ENCODE data around the gene RTP2.

Gene RTP2

GRCh38 chr3:187673012-187673411, 29.3 kb downstream of the RTP2 start:
- DNase-seq: no peak

- peak in 2 of 51 donors; percentile 0 to 1 for DNase-seq
Measured at GRCh38 chr3:187669675-187670504, 32.5 kb downstream of the RTP2 start, which contains the start of gene SST. TSS of gene SST (minus strand) at chr3:187670394. CDS start at chr3:187670291, 103 bp downstream.

- DNase-seq: no peak
Measured at GRCh38 chr3:187667526-187667925, 34.8 kb downstream of the RTP2 start.

- no peak for DNase-seq
Measured at GRCh38 chr3:187665764-187666402, 36.5 kb downstream of the RTP2 start.

- DNase-seq: no peak
Measured at GRCh38 chr3:187665010-187665409, 37.3 kb downstream of the RTP2 start.

- no peak for DNase-seq
Measured at GRCh38 chr3:187662848-187663409, 39.4 kb downstream of the RTP2 start.

- DNase-seq: no peak
Measured at GRCh38 chr3:187661267-187661666, 41.1 kb downstream of the RTP2 start.

GRCh38 chr3:187651282-187651681, 51.1 kb downstream of the RTP2 start:
- no peak for DNase-seq
